HG02763 (cell line): ENCODE results near the gene INTS14.
A peak's percentile ranks its signal among the peaks of the same experiment; 100 is the strongest.

Experiments
- ATAC-seq: cut with Tn5 transposase; IDR thresholded peaks from one replicate; pipeline ENCODE4 v1.9.1; 2021; ENCODE audit warnings: mild to moderate bottlenecking, moderate library complexity; ENCODE audit not compliant: unreplicated experiment

INTS14 gene

DNA sequence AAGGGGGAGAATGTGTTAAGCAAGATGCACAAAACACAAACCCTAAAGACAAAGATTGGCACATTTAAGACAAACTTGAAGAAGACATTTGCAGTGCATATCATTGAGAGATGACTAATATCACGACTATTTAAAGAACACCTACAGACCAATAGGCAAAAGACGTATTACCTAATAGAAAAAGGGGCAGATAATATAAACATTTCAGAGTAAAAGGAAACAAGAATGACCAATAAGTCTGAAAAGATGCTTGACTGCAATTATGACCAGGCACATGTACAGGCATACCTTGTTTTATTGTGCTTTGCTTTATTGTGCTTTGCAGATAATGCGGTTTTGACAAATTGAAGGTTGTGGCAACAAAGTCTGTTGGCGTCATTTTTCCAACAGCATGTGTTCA, 75.7 kb downstream of the INTS14 start:
- no peak for ATAC-seq

- ATAC-seq, result no peak
Observed at GRCh38 chr15:65533057-65533756, 77.7 kb downstream of the INTS14 start.

GRCh38 chr15:65532738-65533051, 78.2 kb downstream of the INTS14 start:
- ATAC-seq, result no peak

DNA sequence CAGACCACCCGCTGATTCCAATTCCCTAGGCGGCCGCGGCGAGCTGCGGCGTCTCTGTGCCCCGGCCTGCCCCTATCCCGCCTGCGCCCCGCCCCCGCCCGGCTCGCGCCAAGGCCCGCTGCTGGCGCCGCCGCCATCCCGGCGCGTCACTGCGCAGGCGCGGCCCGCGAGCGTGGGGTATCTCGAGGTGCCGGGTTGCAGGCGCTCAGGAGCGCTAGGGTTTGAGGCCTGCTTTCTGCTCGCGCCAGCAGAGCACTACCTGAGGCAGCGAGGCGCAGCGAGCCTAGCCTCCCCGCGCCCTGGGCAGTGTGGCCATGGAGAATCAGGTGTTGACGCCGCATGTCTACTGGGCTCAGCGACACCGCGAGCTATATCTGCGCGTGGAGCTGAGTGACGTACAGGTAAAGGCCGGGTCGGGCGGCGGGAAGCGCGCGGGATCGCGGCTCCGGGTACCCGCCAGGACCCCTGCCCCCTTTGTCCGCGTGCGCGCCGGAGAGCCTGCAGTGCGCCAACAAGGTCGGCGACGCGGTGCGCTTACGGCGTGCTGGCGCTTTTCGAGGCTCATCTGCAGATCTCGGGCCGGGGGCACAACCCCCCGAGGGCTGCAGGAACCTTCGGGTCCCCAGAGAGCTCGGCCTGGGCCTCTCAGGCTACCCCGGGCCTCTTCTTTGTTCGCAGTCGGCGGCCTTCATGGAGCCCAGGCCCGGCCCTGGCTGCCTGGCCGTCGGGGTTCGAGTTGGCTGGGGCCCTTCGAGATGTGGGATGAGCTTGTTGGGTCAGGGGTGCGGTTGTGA, 80.4 kb downstream of the INTS14 start, which contains the start of gene HACD3:
TSS of gene HACD3 (plus strand) at position 146 of the 794 bp plus-strand sequence. CDS start at position 315, 169 bp downstream.
- ATAC-seq, result peak; percentile 84

- no peak for ATAC-seq
Observed at GRCh38 chr15:65529762-65530317, 81.1 kb downstream of the INTS14 start.
